ENCODE data around the gene PRRG2.

Gene PRRG2

GRCh38 chr19:49590071-49590970 lies 9.2 kb downstream of the PRRG2 start:
- peak; percentile 90 for DNase-seq

- DNase-seq, result peak; percentile 67
These were observed 10.0 kb downstream of the PRRG2 start, which contains the start of gene PRR12 for GRCh38 chr19:49590971-49591730. Gene PRR12 (plus strand): TSS chr19:49591182. CDS start chr19:49591655, 473 bp downstream.

- peak; percentile 18 for DNase-seq
These were observed 10.8 kb downstream of the PRRG2 start for GRCh38 chr19:49591731-49592485.

- no peak for DNase-seq
These were observed 11.5 kb downstream of the PRRG2 start for GRCh38 chr19:49592486-49593232.

- peak; percentile 81 for DNase-seq
These were observed 12.4 kb downstream of the PRRG2 start for GRCh38 chr19:49593233-49594113.

- no peak for DNase-seq
These were observed 13.3 kb downstream of the PRRG2 start for GRCh38 chr19:49594157-49594992.

GRCh38 chr19:49594993-49595818 lies 14.1 kb downstream of the PRRG2 start:
- DNase-seq, result no peak

GRCh38 chr19:49595819-49596404 lies 14.8 kb downstream of the PRRG2 start:
- no peak for DNase-seq

GRCh38 chr19:49596407-49596806 lies 15.3 kb downstream of the PRRG2 start:
- DNase-seq, result no peak

GRCh38 chr19:49596954-49597702 lies 16.0 kb downstream of the PRRG2 start:
- DNase-seq, result no peak

- no peak for DNase-seq
These were observed 16.5 kb downstream of the PRRG2 start for GRCh38 chr19:49597703-49597974.

- no peak for DNase-seq
These were observed 18.5 kb downstream of the PRRG2 start for GRCh38 chr19:49599378-49600295.

- no peak for DNase-seq
These were observed 20.4 kb downstream of the PRRG2 start for GRCh38 chr19:49601482-49602038.

- no peak for DNase-seq
These were observed 21.7 kb downstream of the PRRG2 start for GRCh38 chr19:49602806-49603205.

GRCh38 chr19:49605605-49606004 lies 24.5 kb downstream of the PRRG2 start:
- DNase-seq, result no peak

GRCh38 chr19:49609499-49610092 lies 28.5 kb downstream of the PRRG2 start:
- DNase-seq, result no peak

- no peak for DNase-seq
These were observed 32.3 kb downstream of the PRRG2 start for GRCh38 chr19:49613374-49613773.
